ENCODE results near the gene PXDC1.

DNA sequence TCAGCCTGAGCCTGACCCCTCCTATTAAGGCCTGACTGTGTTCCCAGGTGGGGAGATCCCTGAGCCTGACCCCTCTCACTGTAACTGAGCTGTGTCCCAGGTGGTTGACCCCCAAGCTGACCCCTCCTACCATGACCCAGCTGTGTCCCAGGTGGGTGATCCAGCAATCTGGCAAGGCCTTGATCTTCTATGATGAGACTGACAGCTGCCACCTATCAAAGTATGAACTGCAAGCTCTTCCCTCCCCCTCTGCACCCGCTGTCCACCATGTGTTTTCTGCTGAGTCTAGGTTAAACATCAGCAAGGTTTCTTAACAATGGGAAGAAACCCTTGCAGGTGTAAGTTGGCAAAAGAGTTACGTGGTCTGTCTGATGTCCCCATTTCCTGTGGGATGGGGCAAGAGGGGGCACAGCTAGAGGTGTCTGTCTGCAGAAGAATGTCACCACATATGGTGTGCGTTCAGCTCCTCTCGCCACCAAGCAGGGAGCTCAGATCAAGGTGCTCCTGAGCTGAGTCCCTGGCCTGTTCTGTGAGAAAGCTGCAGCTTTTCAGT is 5.9 kb downstream of the PXDC1 start:
- TF ChIP-seq, protein P1, sequence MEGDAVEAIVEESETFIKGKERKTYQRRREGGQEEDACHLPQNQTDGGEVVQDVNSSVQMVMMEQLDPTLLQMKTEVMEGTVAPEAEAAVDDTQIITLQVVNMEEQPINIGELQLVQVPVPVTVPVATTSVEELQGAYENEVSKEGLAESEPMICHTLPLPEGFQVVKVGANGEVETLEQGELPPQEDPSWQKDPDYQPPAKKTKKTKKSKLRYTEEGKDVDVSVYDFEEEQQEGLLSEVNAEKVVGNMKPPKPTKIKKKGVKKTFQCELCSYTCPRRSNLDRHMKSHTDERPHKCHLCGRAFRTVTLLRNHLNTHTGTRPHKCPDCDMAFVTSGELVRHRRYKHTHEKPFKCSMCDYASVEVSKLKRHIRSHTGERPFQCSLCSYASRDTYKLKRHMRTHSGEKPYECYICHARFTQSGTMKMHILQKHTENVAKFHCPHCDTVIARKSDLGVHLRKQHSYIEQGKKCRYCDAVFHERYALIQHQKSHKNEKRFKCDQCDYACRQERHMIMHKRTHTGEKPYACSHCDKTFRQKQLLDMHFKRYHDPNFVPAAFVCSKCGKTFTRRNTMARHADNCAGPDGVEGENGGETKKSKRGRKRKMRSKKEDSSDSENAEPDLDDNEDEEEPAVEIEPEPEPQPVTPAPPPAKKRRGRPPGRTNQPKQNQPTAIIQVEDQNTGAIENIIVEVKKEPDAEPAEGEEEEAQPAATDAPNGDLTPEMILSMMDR (IDR thresholded peaks at IDR 0.05), result no peak
- TF ChIP-seq POLR2A (IDR thresholded peaks at IDR 0.05), result no peak

Data from lower leg skin (tissue), 3 donors.